HepG2 (cell line): ENCODE results near the gene CHRD. TPM values are rescaled to one million over a fixed set of nuclear protein-coding genes. Genes with fewer than 3 reads are reported as not detected.

Experiments used
- GATAD1 ChIP-seq: IDR thresholded peaks from 2 replicates; pipeline ENCODE4 v1.6.1; 2016; ENCODE audit warnings: missing genetic modification reagents, missing compliant biosample characterization
- ISX ChIP-seq: sonication (generic); formaldehyde crosslinking; conservative IDR thresholded peaks from 2 replicates; pipeline ENCODE4 v1.5.0; 2020; ENCODE audit warnings: missing genetic modification reagents
- KAT2B ChIP-seq: fragments of 150-350 bp; IDR thresholded peaks from 2 replicates; pipeline ENCODE4 v1.6.1; 2014; ENCODE audit warnings: low read depth, low read length, borderline replicate concordance
- MED1 ChIP-seq: sonication (generic); formaldehyde crosslinking; IDR thresholded peaks from 2 replicates; pipeline ENCODE4 v1.4.0; 2020; ENCODE audit warnings: missing genetic modification reagents
- POLR2A ChIP-seq, 2 experiments: IDR thresholded peaks; 2 replicates each; pipeline ENCODE4 v1.6.1; 2011; ENCODE audit warnings: low read depth in 2 of 2, low read length in 2 of 2, mild to moderate bottlenecking in 1 of 2, moderate library complexity in 1 of 2; ENCODE audit not compliant: insufficient read depth in 1 of 2
- RFX3 ChIP-seq: IDR thresholded peaks from 2 replicates; pipeline ENCODE4 v1.6.1; 2016; ENCODE audit warnings: missing biosample characterization, missing genetic modification reagents
- RXRB ChIP-seq: IDR thresholded peaks from 2 replicates; pipeline ENCODE4 v1.6.1; 2016; ENCODE audit warnings: borderline replicate concordance, missing genetic modification reagents, missing compliant biosample characterization
- SIX1 ChIP-seq: sonication (generic); formaldehyde crosslinking; IDR thresholded peaks from 2 replicates; pipeline ENCODE4 v1.4.0; 2020; ENCODE audit warnings: missing genetic modification reagents, borderline replicate concordance
- SMC3 ChIP-seq: IDR thresholded peaks from 2 replicates; pipeline ENCODE4 v1.6.1; 2011; ENCODE audit warnings: low read length, improper control_type of control experiment
- SOX5 ChIP-seq: IDR thresholded peaks from 2 replicates; pipeline ENCODE4 v1.6.1; 2016; ENCODE audit warnings: borderline replicate concordance
- ZNF460 ChIP-seq: sonication (generic); formaldehyde crosslinking; IDR thresholded peaks from 2 replicates; pipeline ENCODE4 v1.5.1; 2020; ENCODE audit warnings: missing genetic modification reagents, mild to moderate bottlenecking, borderline replicate concordance
- ZNF672 ChIP-seq: sonication (generic); formaldehyde crosslinking; IDR thresholded peaks from 2 replicates; pipeline ENCODE4 v1.8.1; 2022; ENCODE audit warnings: missing genetic modification reagents
- ZNF780A ChIP-seq: sonication (generic); formaldehyde crosslinking; IDR thresholded peaks from 2 replicates; pipeline ENCODE4 v1.8.0; 2022; ENCODE audit warnings: mild to moderate bottlenecking, missing genetic modification reagents, moderate library complexity
- ZNF816 ChIP-seq: sonication (generic); formaldehyde crosslinking; IDR thresholded peaks from 2 replicates; pipeline ENCODE4 v1.8.0; 2022; ENCODE audit warnings: missing genetic modification reagents, mild to moderate bottlenecking, borderline replicate concordance
- ZSCAN20 ChIP-seq: sonication (generic); formaldehyde crosslinking; IDR thresholded peaks from 2 replicates; pipeline ENCODE4 v1.4.0; 2020; ENCODE audit warnings: missing genetic modification reagents, mild to moderate bottlenecking, borderline replicate concordance
- polyA plus RNA-seq, 8 experiments: library from polyadenylated mRNA; depleted of rRNA in 3 of 8; stranded (reverse) in 7 of 8; unstranded in 1 of 8; fragments of >200 nt; fragmentation: Illumina TruSeq in 4 of 8; extraction: Trizol in 4 of 8; gene quantifications; 2 replicates each; pipeline versions ENCODE4 v1.2.1 to v1.2.3, GENCODE V29; 2011 to 2016; ENCODE audit warnings: low read depth in 4 of 8, missing spikeins in 1 of 8, mixed read lengths in 1 of 8; ENCODE audit not compliant: insufficient read depth in 1 of 8
- total RNA-seq, 5 experiments: library from RNA; depleted of rRNA; stranded (reverse); fragments of >200 nt; fragmentation: Illumina TruSeq; extraction: Trizol; gene quantifications; 2 replicates each; pipeline ENCODE4 v1.2.3, GENCODE V29; 2016; ENCODE audit warnings: low read depth in 1 of 5
- TF ChIP-seq, protein P1 (sequence below): sonication (generic); formaldehyde crosslinking; IDR thresholded peaks from 2 replicates; pipeline ENCODE4 v1.9.0; 2021; ENCODE audit warnings: mild to moderate bottlenecking, missing genetic modification reagents
- TF ChIP-seq, protein P2 (sequence below): sonication (generic); formaldehyde crosslinking; IDR thresholded peaks from 2 replicates; pipeline ENCODE4 v1.9.0; 2022; ENCODE audit warnings: missing genetic modification reagents, mild to moderate bottlenecking, borderline replicate concordance
- TF ChIP-seq, protein P3 (sequence below): sonication (generic); formaldehyde crosslinking; IDR thresholded peaks from 2 replicates; pipeline ENCODE4 v1.4.0; 2020; ENCODE audit warnings: missing genetic modification reagents, low read depth, mild to moderate bottlenecking, borderline replicate concordance
- TF ChIP-seq, protein P4 (sequence below): IDR thresholded peaks from 2 replicates; pipeline ENCODE4 v1.6.1; 2012; ENCODE audit warnings: low read depth, low read length, improper control_type of control experiment

Gene CHRD
- total and polyA plus RNA-seq, 2 of the 13 experiments (the other 11 are each of a cell fraction or from before 2014, with no cell fraction given) = 22.2 to 35.2 TPM

DNA sequence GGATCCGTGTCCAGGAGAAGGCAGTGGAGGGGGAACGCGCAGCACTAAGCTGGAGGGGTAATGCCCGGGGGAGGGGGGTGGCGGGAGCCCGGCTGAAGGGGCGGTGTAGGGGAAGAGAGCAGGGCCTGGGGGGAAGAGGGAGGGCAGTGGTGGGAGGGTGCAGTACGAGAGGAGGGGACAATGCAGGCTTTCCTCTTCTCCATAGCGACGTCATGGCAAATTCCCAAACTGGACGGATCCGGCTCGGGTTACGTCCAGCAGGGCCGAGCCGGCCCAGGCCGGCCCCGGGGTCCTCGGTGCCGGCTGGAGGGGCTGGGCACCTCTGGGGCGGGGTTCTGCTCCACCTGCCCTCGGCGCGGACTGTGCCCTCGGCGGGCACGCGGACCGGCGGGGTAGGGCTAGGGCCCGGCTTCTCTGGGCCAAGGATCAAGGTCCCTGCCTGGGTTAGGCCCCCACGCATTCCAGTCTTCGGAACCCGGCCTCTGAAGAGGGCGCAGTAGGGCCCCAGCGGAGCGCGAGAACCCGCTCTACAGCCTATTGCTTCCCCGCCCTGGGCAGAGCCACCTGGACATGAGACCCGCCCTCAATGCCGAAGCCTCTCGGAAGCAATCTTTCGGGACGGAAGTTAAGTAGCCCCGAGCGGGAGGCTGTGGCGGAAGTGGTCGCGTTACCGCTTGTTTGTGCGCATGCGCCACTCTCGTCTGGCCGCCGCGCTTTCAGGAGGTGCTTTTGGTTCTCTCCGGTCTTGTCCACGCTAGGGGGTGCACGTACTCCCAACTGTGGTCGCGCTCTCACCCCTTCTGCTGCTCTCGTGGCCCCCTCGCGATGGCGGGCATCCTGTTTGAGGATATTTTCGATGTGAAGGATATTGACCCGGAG lies 16.9 kb upstream of the CHRD start (continued):
- TF ChIP-seq, protein P1, sequence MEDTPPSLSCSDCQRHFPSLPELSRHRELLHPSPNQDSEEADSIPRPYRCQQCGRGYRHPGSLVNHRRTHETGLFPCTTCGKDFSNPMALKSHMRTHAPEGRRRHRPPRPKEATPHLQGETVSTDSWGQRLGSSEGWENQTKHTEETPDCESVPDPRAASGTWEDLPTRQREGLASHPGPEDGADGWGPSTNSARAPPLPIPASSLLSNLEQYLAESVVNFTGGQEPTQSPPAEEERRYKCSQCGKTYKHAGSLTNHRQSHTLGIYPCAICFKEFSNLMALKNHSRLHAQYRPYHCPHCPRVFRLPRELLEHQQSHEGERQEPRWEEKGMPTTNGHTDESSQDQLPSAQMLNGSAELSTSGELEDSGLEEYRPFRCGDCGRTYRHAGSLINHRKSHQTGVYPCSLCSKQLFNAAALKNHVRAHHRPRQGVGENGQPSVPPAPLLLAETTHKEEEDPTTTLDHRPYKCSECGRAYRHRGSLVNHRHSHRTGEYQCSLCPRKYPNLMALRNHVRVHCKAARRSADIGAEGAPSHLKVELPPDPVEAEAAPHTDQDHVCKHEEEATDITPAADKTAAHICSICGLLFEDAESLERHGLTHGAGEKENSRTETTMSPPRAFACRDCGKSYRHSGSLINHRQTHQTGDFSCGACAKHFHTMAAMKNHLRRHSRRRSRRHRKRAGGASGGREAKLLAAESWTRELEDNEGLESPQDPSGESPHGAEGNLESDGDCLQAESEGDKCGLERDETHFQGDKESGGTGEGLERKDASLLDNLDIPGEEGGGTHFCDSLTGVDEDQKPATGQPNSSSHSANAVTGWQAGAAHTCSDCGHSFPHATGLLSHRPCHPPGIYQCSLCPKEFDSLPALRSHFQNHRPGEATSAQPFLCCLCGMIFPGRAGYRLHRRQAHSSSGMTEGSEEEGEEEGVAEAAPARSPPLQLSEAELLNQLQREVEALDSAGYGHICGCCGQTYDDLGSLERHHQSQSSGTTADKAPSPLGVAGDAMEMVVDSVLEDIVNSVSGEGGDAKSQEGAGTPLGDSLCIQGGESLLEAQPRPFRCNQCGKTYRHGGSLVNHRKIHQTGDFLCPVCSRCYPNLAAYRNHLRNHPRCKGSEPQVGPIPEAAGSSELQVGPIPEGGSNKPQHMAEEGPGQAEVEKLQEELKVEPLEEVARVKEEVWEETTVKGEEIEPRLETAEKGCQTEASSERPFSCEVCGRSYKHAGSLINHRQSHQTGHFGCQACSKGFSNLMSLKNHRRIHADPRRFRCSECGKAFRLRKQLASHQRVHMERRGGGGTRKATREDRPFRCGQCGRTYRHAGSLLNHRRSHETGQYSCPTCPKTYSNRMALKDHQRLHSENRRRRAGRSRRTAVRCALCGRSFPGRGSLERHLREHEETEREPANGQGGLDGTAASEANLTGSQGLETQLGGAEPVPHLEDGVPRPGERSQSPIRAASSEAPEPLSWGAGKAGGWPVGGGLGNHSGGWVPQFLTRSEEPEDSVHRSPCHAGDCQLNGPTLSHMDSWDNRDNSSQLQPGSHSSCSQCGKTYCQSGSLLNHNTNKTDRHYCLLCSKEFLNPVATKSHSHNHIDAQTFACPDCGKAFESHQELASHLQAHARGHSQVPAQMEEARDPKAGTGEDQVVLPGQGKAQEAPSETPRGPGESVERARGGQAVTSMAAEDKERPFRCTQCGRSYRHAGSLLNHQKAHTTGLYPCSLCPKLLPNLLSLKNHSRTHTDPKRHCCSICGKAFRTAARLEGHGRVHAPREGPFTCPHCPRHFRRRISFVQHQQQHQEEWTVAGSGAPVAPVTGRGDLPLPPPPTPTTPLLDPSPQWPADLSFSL (CRISPR knock-in tag) = no peak
- TF ChIP-seq RXRB (CRISPR knock-in tag) (peak; percentile 69; the same call in 1 of the 2 replicates), ZSCAN20 (no peak; the same call in 1 of the 2 replicates), RFX3 (CRISPR knock-in tag) (no peak), SMC3 (no peak), SOX5 (CRISPR knock-in tag) (peak; percentile 68), ZNF460 (CRISPR knock-in tag) (peak; percentile 70; the same call in 1 of the 2 replicates), ZNF780A (no peak), ZNF672 (CRISPR knock-in tag) (no peak), SIX1 (no peak; the same call in 1 of the 2 replicates), ZNF816 (CRISPR knock-in tag) (peak; percentile 95), MED1 (peak; percentile 87), ISX (CRISPR knock-in tag) (no peak), KAT2B (no peak), POLR2A (IDR thresholded peaks at IDR 0.05; ENCODE audit: insufficient read depth in 1 of 2, low read depth in 2 of 2, low read length in 2 of 2) (peak in 1 of 2 experiments; percentile 70; a peak in 2 of 4 replicates), GATAD1 (CRISPR knock-in tag) (peak; percentile 88)
- TF ChIP-seq, protein P2, sequence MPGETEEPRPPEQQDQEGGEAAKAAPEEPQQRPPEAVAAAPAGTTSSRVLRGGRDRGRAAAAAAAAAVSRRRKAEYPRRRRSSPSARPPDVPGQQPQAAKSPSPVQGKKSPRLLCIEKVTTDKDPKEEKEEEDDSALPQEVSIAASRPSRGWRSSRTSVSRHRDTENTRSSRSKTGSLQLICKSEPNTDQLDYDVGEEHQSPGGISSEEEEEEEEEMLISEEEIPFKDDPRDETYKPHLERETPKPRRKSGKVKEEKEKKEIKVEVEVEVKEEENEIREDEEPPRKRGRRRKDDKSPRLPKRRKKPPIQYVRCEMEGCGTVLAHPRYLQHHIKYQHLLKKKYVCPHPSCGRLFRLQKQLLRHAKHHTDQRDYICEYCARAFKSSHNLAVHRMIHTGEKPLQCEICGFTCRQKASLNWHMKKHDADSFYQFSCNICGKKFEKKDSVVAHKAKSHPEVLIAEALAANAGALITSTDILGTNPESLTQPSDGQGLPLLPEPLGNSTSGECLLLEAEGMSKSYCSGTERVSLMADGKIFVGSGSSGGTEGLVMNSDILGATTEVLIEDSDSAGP (CRISPR knock-in tag) = peak; percentile 92
- TF ChIP-seq, protein P3, sequence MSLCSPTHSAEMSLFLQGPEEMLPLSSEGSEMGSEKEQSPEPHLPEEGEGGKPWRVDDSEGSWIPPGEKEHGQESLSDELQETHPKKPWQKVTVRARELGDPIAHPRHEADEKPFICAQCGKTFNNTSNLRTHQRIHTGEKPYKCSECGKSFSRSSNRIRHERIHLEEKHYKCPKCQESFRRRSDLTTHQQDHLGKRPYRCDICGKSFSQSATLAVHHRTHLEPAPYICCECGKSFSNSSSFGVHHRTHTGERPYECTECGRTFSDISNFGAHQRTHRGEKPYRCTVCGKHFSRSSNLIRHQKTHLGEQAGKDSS (CRISPR knock-in tag) = 0 out of 2 replicates have a peak, but pooled peaks have one; percentile 74
- TF ChIP-seq, protein P4, sequence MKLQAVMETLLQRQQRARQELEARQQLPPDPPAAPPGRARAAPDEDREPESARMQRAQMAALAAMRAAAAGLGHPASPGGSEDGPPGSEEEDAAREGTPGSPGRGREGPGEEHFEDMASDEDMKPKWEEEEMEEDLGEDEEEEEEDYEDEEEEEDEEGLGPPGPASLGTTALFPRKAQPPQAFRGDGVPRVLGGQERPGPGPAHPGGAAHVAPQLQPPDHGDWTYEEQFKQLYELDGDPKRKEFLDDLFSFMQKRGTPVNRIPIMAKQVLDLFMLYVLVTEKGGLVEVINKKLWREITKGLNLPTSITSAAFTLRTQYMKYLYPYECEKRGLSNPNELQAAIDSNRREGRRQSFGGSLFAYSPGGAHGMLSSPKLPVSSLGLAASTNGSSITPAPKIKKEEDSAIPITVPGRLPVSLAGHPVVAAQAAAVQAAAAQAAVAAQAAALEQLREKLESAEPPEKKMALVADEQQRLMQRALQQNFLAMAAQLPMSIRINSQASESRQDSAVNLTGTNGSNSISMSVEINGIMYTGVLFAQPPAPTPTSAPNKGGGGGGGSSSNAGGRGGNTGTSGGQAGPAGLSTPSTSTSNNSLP = no peak; the same call in 1 of the 2 replicates
